ENCODE results near the gene HLF.

The HLF gene

GRCh38 chr17:55334285-55334684, 69.5 kb downstream of the HLF start:
- DNase-seq, result no peak

- no peak for DNase-seq
Observed at GRCh38 chr17:55334881-55335540, 70.3 kb downstream of the HLF start.

- DNase-seq, result no peak
Observed at GRCh38 chr17:55335625-55336024, 70.9 kb downstream of the HLF start.

- no peak for DNase-seq
Observed at GRCh38 chr17:55336426-55336825, 71.7 kb downstream of the HLF start.

DNA sequence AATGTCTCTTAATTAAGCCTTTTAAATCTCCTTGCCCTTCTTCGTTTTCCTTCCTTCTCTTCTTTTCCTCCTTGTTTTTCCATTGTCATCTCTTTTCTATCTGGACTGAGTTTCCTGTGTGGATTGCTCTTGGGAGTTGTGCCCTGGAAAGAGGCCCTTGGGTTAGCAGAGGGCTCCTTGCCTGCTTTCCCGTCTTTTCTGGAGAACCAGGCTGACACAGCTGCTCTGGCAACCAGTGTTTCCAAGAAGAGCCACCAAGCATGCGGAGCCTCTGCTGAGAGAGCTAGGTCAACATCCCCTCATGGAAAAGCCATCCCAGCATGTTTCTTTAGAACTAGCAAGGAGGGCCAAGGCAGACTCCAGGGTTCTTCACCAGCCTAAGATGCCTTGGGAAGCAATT, 75.4 kb downstream of the HLF start:
- no peak for DNase-seq

- no peak for DNase-seq
Observed at GRCh38 chr17:55340686-55341085, 75.9 kb downstream of the HLF start.

- DNase-seq, result no peak
Observed at GRCh38 chr17:55341432-55341831, 76.7 kb downstream of the HLF start.

GRCh38 chr17:55342800-55343585, 78.2 kb downstream of the HLF start:
- no peak for DNase-seq

DNA sequence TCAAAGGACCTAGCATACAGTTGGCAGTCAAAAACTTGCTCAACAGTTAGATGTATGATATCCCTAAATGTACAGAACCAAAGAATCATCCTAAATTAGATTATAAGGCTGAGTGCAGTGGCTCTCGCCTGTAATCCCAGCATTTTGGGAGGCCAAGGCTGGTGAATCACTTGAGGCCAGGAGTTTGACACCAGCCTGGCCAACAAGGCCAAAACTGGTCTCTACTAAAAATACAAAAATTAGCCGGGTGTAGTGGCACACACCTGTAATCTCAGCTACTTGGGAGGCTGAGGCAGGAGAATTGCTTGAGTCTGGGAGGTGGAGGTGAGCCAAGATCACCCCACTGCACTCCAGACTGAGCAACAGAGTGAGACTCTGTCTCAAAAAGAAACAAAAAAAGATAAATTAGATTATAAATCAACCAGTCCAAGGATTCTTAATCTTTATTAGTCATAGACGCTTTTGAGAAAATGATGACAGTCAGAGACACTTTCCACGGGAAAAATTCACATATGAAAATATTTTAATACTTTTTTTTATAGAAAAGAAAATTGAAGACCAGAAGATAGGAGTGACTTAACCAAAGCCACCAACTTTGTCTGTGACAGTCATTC, 79.2 kb downstream of the HLF start:
- DNase-seq, result no peak

GRCh38 chr17:55344514-55344997, 79.8 kb downstream of the HLF start:
- DNase-seq, result no peak

GRCh38 chr17:55345132-55345531, 80.4 kb downstream of the HLF start:
- DNase-seq, result no peak

DNA sequence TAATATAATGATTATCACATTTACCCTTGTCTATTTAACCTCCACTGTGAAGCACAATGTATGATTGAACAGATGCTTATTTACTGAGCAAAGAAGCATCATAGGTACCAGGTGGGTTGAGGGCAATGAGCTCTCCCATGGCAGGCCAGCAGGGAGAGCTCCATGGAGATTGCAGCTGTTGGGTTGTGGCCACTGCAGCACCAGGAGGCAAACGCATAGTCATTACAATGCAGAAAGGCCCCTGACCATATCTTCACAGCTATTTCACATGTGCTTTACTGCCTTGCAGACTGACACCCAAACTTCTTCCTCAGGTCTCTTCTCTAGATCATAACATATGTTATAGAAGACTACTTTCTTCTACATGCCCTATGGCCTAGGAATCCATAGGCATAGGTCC, 81.9 kb downstream of the HLF start:
- DNase-seq, result no peak

DNA sequence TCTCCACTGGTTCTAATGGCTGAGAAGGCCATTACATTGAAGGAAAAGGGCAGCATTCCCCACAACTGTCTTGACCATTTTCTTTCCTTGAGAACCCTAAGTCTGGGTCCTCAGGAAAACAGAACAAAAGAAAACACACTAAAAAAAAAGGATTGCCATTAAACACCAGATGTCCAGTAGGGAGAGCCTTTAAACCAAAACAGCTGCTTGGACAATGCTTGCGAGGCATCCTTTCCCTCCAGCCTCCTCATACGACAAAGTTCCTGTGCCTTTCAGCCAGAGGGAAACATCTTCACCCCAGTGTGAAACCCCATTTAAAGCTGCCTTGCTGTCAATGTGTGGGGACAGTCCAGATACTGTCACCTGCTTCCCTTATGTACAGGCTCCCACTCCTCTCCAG, 82.6 kb downstream of the HLF start:
- DNase-seq, result no peak

- peak; percentile 9 to 22 for DNase-seq
Observed at GRCh38 chr17:55348749-55349354, 84.1 kb downstream of the HLF start.

DNA sequence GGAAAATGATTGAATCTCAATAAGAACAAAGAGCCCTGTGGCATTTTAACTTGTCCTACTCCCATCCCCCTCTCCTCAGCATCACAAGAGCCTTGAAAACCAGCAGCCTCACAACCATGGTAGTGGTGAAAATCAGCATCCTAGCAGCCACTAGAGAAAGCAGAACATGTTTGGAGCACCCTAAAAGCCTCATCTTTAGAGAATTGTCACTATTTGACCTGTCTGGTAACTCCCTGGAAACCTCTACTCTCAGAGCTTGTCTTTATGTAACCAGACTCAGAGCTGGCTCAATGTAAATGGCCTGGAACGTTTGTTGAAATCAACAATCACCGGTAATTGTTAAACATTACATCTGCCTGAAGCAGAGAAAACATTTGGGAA, 86.1 kb downstream of the HLF start:
- DNase-seq, result no peak

DNA sequence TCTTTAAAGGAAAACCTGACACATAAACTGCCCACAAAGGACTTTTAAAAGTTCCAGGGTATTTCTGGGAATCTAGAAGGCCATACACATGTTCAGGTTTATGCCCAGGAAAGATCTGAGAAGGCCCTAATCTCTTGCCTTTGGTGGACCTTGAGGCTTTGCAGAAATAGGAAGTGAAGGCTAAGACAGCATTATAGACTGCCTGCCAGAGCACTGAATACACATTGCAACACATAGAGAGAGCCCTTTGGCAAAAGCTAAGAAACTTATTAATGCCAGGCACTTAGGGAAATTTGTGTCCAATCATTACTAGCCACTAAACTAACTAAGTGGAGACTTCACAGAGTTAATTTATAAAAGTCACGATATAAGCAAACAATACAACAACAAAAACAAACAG, 86.5 kb downstream of the HLF start:
- no peak for DNase-seq

DNA sequence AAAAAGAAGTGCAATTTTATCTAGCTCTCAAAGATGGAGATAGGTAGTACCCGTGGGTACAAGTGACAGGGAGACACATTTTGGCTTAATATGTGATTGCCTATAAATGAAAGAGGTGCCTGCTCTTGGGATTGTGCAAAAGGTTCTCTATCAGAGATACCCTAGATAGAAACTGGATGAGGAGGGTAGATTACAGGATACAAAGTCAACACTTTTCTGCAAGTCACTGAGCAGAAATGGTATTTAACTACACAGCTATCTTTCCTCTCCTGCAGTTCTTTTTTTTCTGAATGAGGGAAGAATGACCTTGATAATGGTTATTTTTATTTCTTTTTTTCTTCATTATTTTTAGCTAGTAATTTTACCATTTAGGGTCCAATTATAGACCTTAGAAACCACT, 89.2 kb downstream of the HLF start:
- DNase-seq, result no peak

- no peak for DNase-seq
Observed at GRCh38 chr17:55354941-55355340, 90.2 kb downstream of the HLF start.

- DNase-seq, result peak; percentile 53 to 55
Observed at GRCh38 chr17:55356434-55357328, 91.9 kb downstream of the HLF start.

DNA sequence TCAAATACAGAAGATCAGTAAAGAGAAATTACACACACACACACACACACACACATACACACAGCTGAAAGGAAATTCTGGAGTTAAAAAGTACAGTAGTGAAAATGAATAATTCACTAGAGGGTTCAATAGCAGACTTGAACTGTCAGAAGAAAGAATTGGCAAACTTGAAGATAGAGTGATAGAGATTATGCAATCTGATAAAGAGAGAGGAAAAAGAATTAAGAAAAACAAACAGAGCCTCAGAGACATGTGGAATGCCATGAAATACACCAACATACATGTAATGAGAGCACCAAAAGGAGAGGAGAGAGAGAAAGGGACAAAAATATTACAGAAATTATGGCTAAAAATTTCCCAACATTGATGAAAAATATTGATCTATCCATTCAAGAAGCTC, 96.2 kb downstream of the HLF start:
- no peak for DNase-seq

DNA sequence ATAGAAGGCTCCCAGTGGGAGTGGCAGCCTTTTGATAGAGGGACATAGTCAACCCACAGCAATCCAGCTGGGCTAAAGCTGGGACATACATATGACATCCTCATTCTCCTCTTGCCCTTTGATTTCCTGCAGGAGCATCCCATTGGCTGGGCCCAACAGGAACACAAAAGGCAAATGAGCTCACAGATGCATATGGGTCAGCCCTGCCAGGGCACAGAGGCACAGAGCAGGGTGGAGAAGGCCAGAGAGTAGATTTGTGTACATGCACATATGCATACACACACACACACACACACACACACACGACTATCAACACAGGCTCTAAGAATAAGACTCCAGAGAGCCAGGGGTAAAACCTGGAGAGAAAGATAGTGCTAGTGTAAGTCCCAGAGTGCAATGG, 98.3 kb downstream of the HLF start:
- DNase-seq, result no peak

GRCh38 chr17:55366020-55366481, 101.3 kb downstream of the HLF start:
- DNase-seq, result no peak

DNA sequence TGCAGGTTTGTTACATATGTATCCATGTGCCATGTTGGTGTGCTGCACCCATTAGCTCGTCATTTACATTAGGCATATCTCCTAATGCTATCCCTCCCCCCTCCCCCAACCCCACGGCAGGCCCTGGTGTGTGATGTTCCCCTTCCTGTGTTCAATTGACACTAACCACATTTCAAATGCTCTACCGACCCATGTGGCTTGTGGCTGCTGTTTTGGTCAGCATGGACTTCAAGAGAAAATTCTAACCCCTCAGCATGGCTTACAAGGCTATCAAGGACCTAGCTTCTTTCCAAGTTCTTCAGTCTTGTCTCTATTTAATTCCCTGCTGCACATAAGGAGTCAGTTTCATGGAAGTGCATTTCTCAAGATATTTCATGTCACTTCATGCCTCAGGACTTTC, 103.9 kb downstream of the HLF start:
- no peak for DNase-seq

All from stimulated activated CD4-positive, alpha-beta T cell treated with anti-CD3 and anti-CD28 coated beads, Interleukin-4, amount 100 ng/mL, for 4 hours (primary cell).